ENCODE measurements around the gene CAMKK1. TPM values are rescaled to one million over a fixed set of nuclear protein-coding genes. Genes with fewer than 3 reads are reported as not detected.

CAMKK1 gene
- polyA plus RNA-seq, 1 donor from 2014 or later = 8.9 TPM

DNA sequence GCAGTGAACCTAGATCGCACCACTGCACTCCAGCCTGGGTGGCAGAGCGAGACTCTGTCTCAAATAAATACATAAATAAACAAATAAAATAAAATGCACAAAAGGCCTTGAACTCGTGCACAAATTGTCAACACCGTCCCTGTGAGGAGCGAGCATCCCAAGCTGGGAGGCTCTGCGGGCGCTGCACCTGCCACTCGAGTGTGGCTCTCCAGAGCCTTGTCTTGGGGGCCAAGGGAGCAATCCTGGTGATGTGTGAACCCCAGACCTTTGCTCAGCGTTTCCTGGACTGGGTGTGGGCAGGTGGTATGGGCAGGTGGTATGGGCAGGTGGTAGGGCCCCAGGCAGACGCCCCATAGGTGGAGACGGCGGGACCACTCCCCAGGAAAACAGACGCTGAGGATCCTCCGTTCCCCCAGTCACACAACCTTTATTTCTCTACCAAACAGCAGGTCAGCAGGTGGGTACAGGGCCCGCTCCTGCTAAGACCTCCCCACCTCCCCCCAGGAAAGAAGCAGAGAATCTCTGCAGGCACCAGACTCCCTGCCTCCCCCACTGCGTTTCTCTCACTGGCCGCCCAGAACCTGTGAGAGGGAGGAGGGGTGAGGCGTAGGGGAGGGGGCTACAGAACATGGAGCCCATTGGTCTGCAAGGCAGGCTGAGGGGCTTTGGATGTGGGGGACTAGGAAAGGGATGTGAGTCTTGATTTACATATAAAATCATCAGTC is 30.8 kb upstream of the CAMKK1 start:
- no peaks in the 10 kb centered on the region for H3K27me3 ChIP-seq (ENCODE audit: insufficient read depth, low read depth, low read length)
- no peaks in the 10 kb centered on the region for H3K9me2 ChIP-seq (ENCODE audit: insufficient read depth, low read length)
- H3F3A ChIP-seq (ENCODE audit: insufficient read depth, low read length, poor library complexity, severe bottlenecking) = no peaks in the 10 kb centered on the region
- H3K79me2 ChIP-seq (replicated peaks; ENCODE audit: insufficient read depth, low read length) = no peaks in the 10 kb centered on the region
- no peak overlapping the region for H3K4me2 ChIP-seq (ENCODE audit: low read length)
- H3K36me3 ChIP-seq (ENCODE audit: insufficient read depth, low read length) = no peaks in the 10 kb centered on the region
- H3K9me3 ChIP-seq (ENCODE audit: low read length) = no peaks in the 10 kb centered on the region
- H4K20me1 ChIP-seq (ENCODE audit: insufficient read depth) = no peaks in the 10 kb centered on the region
- no peak overlapping the region for H3K4me3 ChIP-seq (ENCODE audit: low read length)
- TF ChIP-seq EP300 (conservative IDR thresholded peaks at IDR 0.05; ENCODE audit: poor library complexity, severe bottlenecking) = no peak
- TF ChIP-seq, protein P1, sequence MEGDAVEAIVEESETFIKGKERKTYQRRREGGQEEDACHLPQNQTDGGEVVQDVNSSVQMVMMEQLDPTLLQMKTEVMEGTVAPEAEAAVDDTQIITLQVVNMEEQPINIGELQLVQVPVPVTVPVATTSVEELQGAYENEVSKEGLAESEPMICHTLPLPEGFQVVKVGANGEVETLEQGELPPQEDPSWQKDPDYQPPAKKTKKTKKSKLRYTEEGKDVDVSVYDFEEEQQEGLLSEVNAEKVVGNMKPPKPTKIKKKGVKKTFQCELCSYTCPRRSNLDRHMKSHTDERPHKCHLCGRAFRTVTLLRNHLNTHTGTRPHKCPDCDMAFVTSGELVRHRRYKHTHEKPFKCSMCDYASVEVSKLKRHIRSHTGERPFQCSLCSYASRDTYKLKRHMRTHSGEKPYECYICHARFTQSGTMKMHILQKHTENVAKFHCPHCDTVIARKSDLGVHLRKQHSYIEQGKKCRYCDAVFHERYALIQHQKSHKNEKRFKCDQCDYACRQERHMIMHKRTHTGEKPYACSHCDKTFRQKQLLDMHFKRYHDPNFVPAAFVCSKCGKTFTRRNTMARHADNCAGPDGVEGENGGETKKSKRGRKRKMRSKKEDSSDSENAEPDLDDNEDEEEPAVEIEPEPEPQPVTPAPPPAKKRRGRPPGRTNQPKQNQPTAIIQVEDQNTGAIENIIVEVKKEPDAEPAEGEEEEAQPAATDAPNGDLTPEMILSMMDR (IDR thresholded peaks at IDR 0.05; ENCODE audit: poor library complexity, severe bottlenecking) = no peak
- no peak for TF ChIP-seq EZH2 (IDR thresholded peaks at IDR 0.05; ENCODE audit: borderline replicate concordance, insufficient read depth, low read length, poor library complexity, severe bottlenecking)
- TF ChIP-seq MXI1 (conservative IDR thresholded peaks at IDR 0.05; ENCODE audit: poor library complexity, severe bottlenecking) = no peak
- TF ChIP-seq, protein P2, sequence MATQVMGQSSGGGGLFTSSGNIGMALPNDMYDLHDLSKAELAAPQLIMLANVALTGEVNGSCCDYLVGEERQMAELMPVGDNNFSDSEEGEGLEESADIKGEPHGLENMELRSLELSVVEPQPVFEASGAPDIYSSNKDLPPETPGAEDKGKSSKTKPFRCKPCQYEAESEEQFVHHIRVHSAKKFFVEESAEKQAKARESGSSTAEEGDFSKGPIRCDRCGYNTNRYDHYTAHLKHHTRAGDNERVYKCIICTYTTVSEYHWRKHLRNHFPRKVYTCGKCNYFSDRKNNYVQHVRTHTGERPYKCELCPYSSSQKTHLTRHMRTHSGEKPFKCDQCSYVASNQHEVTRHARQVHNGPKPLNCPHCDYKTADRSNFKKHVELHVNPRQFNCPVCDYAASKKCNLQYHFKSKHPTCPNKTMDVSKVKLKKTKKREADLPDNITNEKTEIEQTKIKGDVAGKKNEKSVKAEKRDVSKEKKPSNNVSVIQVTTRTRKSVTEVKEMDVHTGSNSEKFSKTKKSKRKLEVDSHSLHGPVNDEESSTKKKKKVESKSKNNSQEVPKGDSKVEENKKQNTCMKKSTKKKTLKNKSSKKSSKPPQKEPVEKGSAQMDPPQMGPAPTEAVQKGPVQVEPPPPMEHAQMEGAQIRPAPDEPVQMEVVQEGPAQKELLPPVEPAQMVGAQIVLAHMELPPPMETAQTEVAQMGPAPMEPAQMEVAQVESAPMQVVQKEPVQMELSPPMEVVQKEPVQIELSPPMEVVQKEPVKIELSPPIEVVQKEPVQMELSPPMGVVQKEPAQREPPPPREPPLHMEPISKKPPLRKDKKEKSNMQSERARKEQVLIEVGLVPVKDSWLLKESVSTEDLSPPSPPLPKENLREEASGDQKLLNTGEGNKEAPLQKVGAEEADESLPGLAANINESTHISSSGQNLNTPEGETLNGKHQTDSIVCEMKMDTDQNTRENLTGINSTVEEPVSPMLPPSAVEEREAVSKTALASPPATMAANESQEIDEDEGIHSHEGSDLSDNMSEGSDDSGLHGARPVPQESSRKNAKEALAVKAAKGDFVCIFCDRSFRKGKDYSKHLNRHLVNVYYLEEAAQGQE (IDR thresholded peaks at IDR 0.05; ENCODE audit: borderline replicate concordance) = no peak
- no peak for TF ChIP-seq RAD21 (conservative IDR thresholded peaks at IDR 0.05)
- TF ChIP-seq SMC3 (conservative IDR thresholded peaks at IDR 0.05; ENCODE audit: poor library complexity) = no peak
- no peak for TF ChIP-seq POLR2AphosphoS5 (IDR thresholded peaks at IDR 0.05)
- no peak for TF ChIP-seq TAF1 (IDR thresholded peaks at IDR 0.05; ENCODE audit: low read depth)
- no peak overlapping the region for H3K27ac ChIP-seq (ENCODE audit: low read length)
- no peak overlapping the region for H2AFZ ChIP-seq (ENCODE audit: low read depth, low read length)
- H3K9ac ChIP-seq (ENCODE audit: low read length) = no peak overlapping the region

DNA sequence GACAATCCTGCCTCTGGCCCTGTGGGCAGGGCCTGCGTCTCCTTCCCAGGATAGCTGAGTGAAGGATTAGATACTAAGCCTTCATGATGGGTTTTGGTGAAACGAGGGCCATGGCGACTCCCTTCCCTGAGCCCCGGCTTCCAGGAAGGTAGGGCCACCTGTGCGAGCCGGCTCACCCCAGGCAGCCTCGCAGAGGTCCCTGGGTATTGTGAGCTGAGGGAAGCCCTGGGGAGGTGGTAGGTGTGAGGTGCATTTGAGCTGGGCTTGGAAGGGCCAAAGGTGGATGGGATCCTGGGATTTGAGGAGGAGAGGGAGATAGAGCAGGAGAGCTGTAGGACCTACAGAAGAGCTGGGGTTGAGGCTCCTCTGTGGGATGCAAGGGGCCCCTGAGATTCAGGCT is 29.9 kb upstream of the CAMKK1 start:
- H3K9ac ChIP-seq (ENCODE audit: low read length) = no peak overlapping the region
- no peak overlapping the region for H3K27ac ChIP-seq (ENCODE audit: low read length)
- no peaks in the 10 kb centered on the region for H3F3A ChIP-seq (ENCODE audit: insufficient read depth, low read length, poor library complexity, severe bottlenecking)
- H3K79me2 ChIP-seq (replicated peaks; ENCODE audit: insufficient read depth, low read length) = no peaks in the 10 kb centered on the region
- TF ChIP-seq TAF1 (IDR thresholded peaks at IDR 0.05; ENCODE audit: low read depth) (no peak), RAD21 (conservative IDR thresholded peaks at IDR 0.05) (no peak), EZH2 (IDR thresholded peaks at IDR 0.05; ENCODE audit: borderline replicate concordance, insufficient read depth, low read length, poor library complexity, severe bottlenecking) (no peak), MXI1 (conservative IDR thresholded peaks at IDR 0.05; ENCODE audit: poor library complexity, severe bottlenecking) (no peak), SMC3 (conservative IDR thresholded peaks at IDR 0.05; ENCODE audit: poor library complexity) (no peak), EP300 (conservative IDR thresholded peaks at IDR 0.05; ENCODE audit: poor library complexity, severe bottlenecking) (no peak), POLR2AphosphoS5 (IDR thresholded peaks at IDR 0.05) (no peak)
- TF ChIP-seq, protein P1 (IDR thresholded peaks at IDR 0.05; ENCODE audit: poor library complexity, severe bottlenecking) = no peak
- TF ChIP-seq, protein P2 (IDR thresholded peaks at IDR 0.05; ENCODE audit: borderline replicate concordance) = no peak
- H3K9me2 ChIP-seq (ENCODE audit: insufficient read depth, low read length) = no peaks in the 10 kb centered on the region
- H3K4me3 ChIP-seq (ENCODE audit: low read length) = no peak overlapping the region
- no peaks in the 10 kb centered on the region for H3K9me3 ChIP-seq (ENCODE audit: low read length)
- no peaks in the 10 kb centered on the region for H3K36me3 ChIP-seq (ENCODE audit: insufficient read depth, low read length)
- H2AFZ ChIP-seq (ENCODE audit: low read depth, low read length) = no peak overlapping the region
- H3K4me2 ChIP-seq (ENCODE audit: low read length) = no peak overlapping the region
- H3K27me3 ChIP-seq (ENCODE audit: insufficient read depth, low read depth, low read length) = no peaks in the 10 kb centered on the region
- H4K20me1 ChIP-seq (ENCODE audit: insufficient read depth) = no peaks in the 10 kb centered on the region
